Activated CD8-positive, alpha-beta memory T cell treated with anti-CD3 and anti-CD28 coated beads, Interleukin-2, amount 50 U/mL, for 4 hours (primary cell): ENCODE results near the gene KIF16B.
"Not testable (repeated sequence)": the region's sequence is repeated elsewhere in the genome, so short reads cannot be mapped to it uniquely, and the experiment has no call there.

Experiments
- DNase-seq: peaks from one replicate; pipeline ENCODE4 v3.0.0-alpha.2; 2020

The KIF16B gene

GRCh38 chr20:16554766-16555543 is 18.3 kb downstream of the KIF16B start:
- no peak for DNase-seq

GRCh38 chr20:16553684-16554083 is 19.6 kb downstream of the KIF16B start:
- no peak for DNase-seq

- no peak for DNase-seq
These were observed 20.1 kb downstream of the KIF16B start for GRCh38 chr20:16553101-16553500.

GRCh38 chr20:16552015-16552414 is 21.2 kb downstream of the KIF16B start:
- DNase-seq = no peak

- no peak for DNase-seq
These were observed 21.6 kb downstream of the KIF16B start for GRCh38 chr20:16551607-16552006.

- DNase-seq = no peak
These were observed 25.1 kb downstream of the KIF16B start for GRCh38 chr20:16548068-16548672.

- no peak for DNase-seq
These were observed 28.3 kb downstream of the KIF16B start for GRCh38 chr20:16544949-16545348.

- DNase-seq = no peak
These were observed 30.8 kb downstream of the KIF16B start for GRCh38 chr20:16542477-16542876.

GRCh38 chr20:16541878-16542277 is 31.4 kb downstream of the KIF16B start:
- no peak for DNase-seq

GRCh38 chr20:16541226-16541625 is 32.0 kb downstream of the KIF16B start:
- no peak for DNase-seq

- DNase-seq = no peak
These were observed 33.8 kb downstream of the KIF16B start for GRCh38 chr20:16539280-16540021.

GRCh38 chr20:16538779-16539178 is 34.5 kb downstream of the KIF16B start:
- DNase-seq = no peak

GRCh38 chr20:16537918-16538317 is 35.3 kb downstream of the KIF16B start:
- no peak for DNase-seq

- no peak for DNase-seq
These were observed 36.1 kb downstream of the KIF16B start for GRCh38 chr20:16537025-16537665.

GRCh38 chr20:16535277-16535676 is 38.0 kb downstream of the KIF16B start:
- DNase-seq = no peak

- no peak for DNase-seq
These were observed 39.7 kb downstream of the KIF16B start for GRCh38 chr20:16533502-16533901.

GRCh38 chr20:16531485-16531884 is 41.8 kb downstream of the KIF16B start:
- no peak for DNase-seq

GRCh38 chr20:16530201-16530681 is 43.0 kb downstream of the KIF16B start:
- no peak for DNase-seq

- no peak for DNase-seq
These were observed 45.2 kb downstream of the KIF16B start for GRCh38 chr20:16528078-16528477.

- no peak for DNase-seq
These were observed 45.8 kb downstream of the KIF16B start for GRCh38 chr20:16527438-16527837.

- no peak for DNase-seq
These were observed 46.5 kb downstream of the KIF16B start for GRCh38 chr20:16526433-16527380.

GRCh38 chr20:16522651-16523050 is 50.6 kb downstream of the KIF16B start:
- not testable (repeated sequence) for DNase-seq
